Gastroesophageal sphincter (tissue), 4 donors: ENCODE data around the gene CTNS. TPM values are rescaled to one million over a fixed set of nuclear protein-coding genes. Genes with fewer than 3 reads are reported as not detected.

Experiments used
- total RNA-seq, 4 donors: library from RNA; depleted of rRNA; stranded (reverse); fragments of >200 nt; gene quantifications; one replicate each; pipeline ENCODE4 v1.1.0, GENCODE V29; 2016

CTNS gene
- total RNA-seq, 4 donors from 2014 or later = 14.8 to 20.5 (median 17.8) TPM

Other genes starting within 250 kb of the CTNS start
- not detected for gene OR1E1, start 238.3 kb upstream of the CTNS start, total RNA-seq
- not detected for gene OR3A3, start 225.4 kb upstream of the CTNS start, total RNA-seq
- not detected for gene OR1E2, start 202.9 kb upstream of the CTNS start, total RNA-seq
- gene SPATA22, start 164.9 kb upstream of the CTNS start, total RNA-seq = 1 to 10 TPM in 1 of 4 donors, under 1 TPM in 1, not detected in 2; 0.81 to 2.2 TPM
- 1 to 10 TPM; 1.4 to 3.4 (median 2.7) TPM for gene ASPA, start 160.8 kb upstream of the CTNS start, total RNA-seq
- under 1 TPM; 0.31 to 0.82 (median 0.70) TPM for gene TRPV3, start 78.9 kb upstream of the CTNS start, total RNA-seq
- 1 to 10 TPM; 1.9 to 6.3 (median 4.1) TPM for gene TRPV1, start 27.3 kb upstream of the CTNS start, total RNA-seq
- gene SHPK, start 510 bp upstream of the CTNS start, total RNA-seq = 10 to 100 TPM in 2 of 4 donors, 1 to 10 TPM in 2; 5.9 to 11.1 (median 9.8) TPM
- gene TAX1BP3, start 31.8 kb downstream of the CTNS start, total RNA-seq = 100 to 1,000 TPM in 2 of 4 donors, 10 to 100 TPM in 2; 98.5 to 172 (median 109) TPM
- 10 to 100 TPM in 3 of 4 donors, 1 to 10 TPM in 1; 8.5 to 25.3 (median 13.8) TPM for gene EMC6, start 32.1 kb downstream of the CTNS start, total RNA-seq
- 1 to 10 TPM in 1 of 4 donors, under 1 TPM in 1, not detected in 2; 0.96 to 2.0 TPM for gene P2RX5, start 59.4 kb downstream of the CTNS start, total RNA-seq
- under 1 TPM in 2 of 4 donors, not detected in 2; 0.13 to 0.15 TPM for gene HASPIN, start 87.1 kb downstream of the CTNS start, total RNA-seq
- 10 to 100 TPM; 20.3 to 35.2 (median 21.7) TPM for gene ITGAE, start 164.4 kb downstream of the CTNS start, total RNA-seq
- gene NCBP3, start 209.5 kb downstream of the CTNS start, total RNA-seq = 10 to 100 TPM; 22.2 to 25.7 (median 24.3) TPM